Activated CD8-positive, alpha-beta T cell treated with anti-CD3 and anti-CD28 coated beads for 36 hours (primary cell): Measurements from ENCODE around the gene PLAAT4. TPM values are rescaled to one million over a fixed set of nuclear protein-coding genes. Genes with fewer than 3 reads are reported as not detected.

Source experiments
- ATAC-seq: fragments of 200-7000 bp; cut with Tn5 transposase; one replicate; pipeline ENCODE4 v1.10.0; 2021; ENCODE audit warnings: mild to moderate bottlenecking, moderate library complexity
- CTCF ChIA-PET: fragments of 350-600 bp; sonication (Branson Sonifier 250); formaldehyde crosslinking; loops from one replicate; lab custom pipeline; 2021; ENCODE audit warnings: antibody characterized with exemption; lab: Charles Lee
- POLR2A ChIA-PET: fragments of 350-600 bp; sonication (Branson Sonifier 250); formaldehyde crosslinking; loops from one replicate; lab custom pipeline; 2021; ENCODE audit warnings: antibody characterized with exemption; lab: Charles Lee
- DNase-seq: peaks from one replicate; pipeline ENCODE4 v3.0.0-alpha.2; 2020
- H3K27ac Mint-ChIP-seq: one replicate; pipeline ENCODE4 v1.8.0; 2021; ENCODE audit warnings: mild to moderate bottlenecking, mixed read lengths
- H3K27me3 Mint-ChIP-seq: one replicate; pipeline ENCODE4 v1.8.0; 2021; ENCODE audit warnings: mixed read lengths
- H3K36me3 Mint-ChIP-seq: one replicate; pipeline ENCODE4 v1.8.0; 2021; ENCODE audit warnings: low read depth, mixed read lengths
- H3K4me1 Mint-ChIP-seq: one replicate; pipeline ENCODE4 v1.8.0; 2021; ENCODE audit warnings: low read depth, mixed read lengths
- H3K4me3 Mint-ChIP-seq: one replicate; pipeline ENCODE4 v1.8.0; 2021; ENCODE audit warnings: mild to moderate bottlenecking, moderate library complexity, mixed read lengths
- H3K9me3 Mint-ChIP-seq: one replicate; pipeline ENCODE4 v1.8.0; 2021; ENCODE audit warnings: mixed read lengths
- intact Hi-C: fragments of 100-400 bp; cut with micrococcal nuclease; formaldehyde crosslinking; loops from one replicate; pipeline ENCODE4 v1.10.0; 2022
- total RNA-seq, 2 experiments: library from RNA; stranded (reverse); gene quantifications; one replicate each; pipeline ENCODE4 v1.2.3, GENCODE V29; 2021
- TF ChIP-seq, protein P1 (sequence below): fragments of 200-600 bp; IDR thresholded peaks from one replicate; pipeline ENCODE4 v1.8.0; 2022; ENCODE audit warnings: antibody characterized with exemption, mild to moderate bottlenecking

The PLAAT4 gene
- total RNA-seq, 2 experiments from 2014 or later, result 24.1 to 26.2 TPM

DNA sequence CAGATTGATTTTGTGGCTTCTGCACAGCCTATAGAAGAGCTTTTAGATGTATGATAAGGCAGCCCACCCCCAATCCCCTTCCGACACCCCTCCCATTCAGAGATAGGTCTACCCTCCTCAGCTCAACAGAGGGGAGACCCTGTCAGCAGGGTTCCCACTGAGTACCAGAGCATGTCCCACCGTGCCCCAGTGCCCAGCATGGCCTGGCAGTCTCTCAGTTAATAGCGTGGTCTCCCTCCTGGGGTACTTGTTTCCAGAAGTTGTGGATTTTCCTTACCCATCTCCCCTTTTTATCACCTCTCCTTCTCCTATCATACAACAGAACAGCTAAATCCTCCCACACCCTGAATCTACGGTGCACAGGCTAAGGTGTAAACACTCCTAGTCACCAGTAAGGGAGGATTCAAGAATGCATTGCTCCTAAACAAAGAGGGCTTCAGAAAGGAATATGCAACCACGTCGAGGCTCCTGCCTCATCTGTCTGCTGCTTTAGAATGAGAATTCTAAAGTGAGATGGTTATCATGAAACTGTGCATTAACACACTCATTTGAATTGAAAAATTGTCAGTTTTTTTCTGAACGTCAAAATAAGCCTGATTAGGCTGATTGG, 19.9 kb downstream of the PLAAT4 start:
- Mint-ChIP-seq H3K27ac (no peak overlapping the region), H3K27me3 (no peaks in the 10 kb centered on the region), H3K4me3 (no peak overlapping the region), H3K36me3 (no peaks in the 10 kb centered on the region), H3K4me1 (peaks cover 51% of the 10 kb centered on the region), H3K9me3 (no peaks in the 10 kb centered on the region)
- no peak for DNase-seq
- TF ChIP-seq, protein P1, sequence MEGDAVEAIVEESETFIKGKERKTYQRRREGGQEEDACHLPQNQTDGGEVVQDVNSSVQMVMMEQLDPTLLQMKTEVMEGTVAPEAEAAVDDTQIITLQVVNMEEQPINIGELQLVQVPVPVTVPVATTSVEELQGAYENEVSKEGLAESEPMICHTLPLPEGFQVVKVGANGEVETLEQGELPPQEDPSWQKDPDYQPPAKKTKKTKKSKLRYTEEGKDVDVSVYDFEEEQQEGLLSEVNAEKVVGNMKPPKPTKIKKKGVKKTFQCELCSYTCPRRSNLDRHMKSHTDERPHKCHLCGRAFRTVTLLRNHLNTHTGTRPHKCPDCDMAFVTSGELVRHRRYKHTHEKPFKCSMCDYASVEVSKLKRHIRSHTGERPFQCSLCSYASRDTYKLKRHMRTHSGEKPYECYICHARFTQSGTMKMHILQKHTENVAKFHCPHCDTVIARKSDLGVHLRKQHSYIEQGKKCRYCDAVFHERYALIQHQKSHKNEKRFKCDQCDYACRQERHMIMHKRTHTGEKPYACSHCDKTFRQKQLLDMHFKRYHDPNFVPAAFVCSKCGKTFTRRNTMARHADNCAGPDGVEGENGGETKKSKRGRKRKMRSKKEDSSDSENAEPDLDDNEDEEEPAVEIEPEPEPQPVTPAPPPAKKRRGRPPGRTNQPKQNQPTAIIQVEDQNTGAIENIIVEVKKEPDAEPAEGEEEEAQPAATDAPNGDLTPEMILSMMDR, result no peak
- POLR2A ChIA-PET, result interaction anchor here (1.2 kb wide), 1 partner anchor 10 kb away, joined by 3 read pairs; no protein-coding TSS in a partner anchor
- CTCF ChIA-PET, result no interaction called here
- ATAC-seq, result no peak
- intact Hi-C loops, result no loop called here

DNA sequence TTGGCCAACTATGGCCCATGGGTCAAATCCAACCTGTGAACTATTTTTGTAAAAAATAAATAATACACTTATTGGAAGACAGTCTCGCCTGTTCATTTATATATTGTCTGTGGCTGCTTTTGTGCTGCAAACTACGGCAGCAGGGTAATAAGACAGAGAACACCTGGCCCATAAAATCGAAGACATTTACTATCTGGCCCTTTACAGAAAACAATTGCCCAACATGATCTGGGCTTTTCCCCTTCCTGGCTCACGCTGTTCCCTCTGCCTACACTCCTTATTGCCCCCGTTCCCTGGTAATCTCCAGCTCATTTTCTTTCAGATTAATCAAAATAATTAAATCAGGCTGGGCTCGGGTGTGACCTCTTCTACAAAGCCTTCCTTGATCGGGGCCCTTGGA, 21.0 kb downstream of the PLAAT4 start:
- no peak for DNase-seq
- intact Hi-C loops, result no loop called here
- Mint-ChIP-seq H3K27me3 (no peaks in the 10 kb centered on the region), H3K4me1 (peaks cover 44% of the 10 kb centered on the region), H3K36me3 (no peaks in the 10 kb centered on the region), H3K27ac (no peak overlapping the region), H3K9me3 (no peaks in the 10 kb centered on the region), H3K4me3 (no peak overlapping the region)
- POLR2A ChIA-PET, result no interaction called here
- ATAC-seq, result no peak
- CTCF ChIA-PET, result no interaction called here
- TF ChIP-seq, protein P1, result no peak

DNA sequence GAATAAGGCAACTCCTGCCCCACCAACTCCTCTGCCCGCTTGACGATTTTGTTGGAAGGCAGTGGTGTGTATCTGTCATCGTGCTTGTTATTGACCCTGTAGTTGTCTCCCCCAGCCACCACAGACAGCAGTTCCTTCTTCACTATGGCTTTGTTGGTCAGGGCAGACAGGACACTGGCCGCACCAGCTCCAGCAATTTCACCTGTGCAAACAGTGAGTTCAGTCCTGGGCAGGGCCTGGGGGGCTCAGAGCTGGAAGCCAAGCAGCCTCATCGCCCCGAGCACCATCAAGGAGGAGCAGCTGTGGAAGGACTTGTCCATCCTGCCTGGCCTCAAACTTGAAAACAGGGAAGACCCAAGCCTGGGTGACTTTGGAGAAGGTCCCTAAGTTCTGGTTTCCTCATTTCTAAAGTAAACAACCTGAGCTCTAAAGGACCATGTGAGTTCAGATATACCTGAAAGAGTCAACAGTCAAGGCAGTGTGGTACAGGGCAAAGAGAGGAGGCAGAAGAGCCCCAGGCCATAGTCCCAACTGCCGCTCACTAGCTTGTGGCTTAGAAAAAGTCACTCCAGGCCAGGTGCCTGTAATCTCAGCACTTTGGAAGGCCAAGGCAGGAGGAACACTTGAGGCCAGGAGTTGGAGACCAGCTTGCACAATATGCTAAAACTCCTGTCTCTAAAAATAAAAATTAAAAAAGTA, 22.0 kb downstream of the PLAAT4 start:
- no peak overlapping the region for H3K4me3 Mint-ChIP-seq
- TF ChIP-seq, protein P1, result no peak
- intact Hi-C loops, result no loop called here
- no peaks in the 10 kb centered on the region for H3K9me3 Mint-ChIP-seq
- H3K4me1 Mint-ChIP-seq, result peaks cover 38% of the 10 kb centered on the region
- no peak for ATAC-seq
- CTCF ChIA-PET, result interaction anchor here (1.0 to 1.4 kb wide), 2 partner anchors 9 to 29 kb away, joined by 3 read pairs; no protein-coding TSS in a partner anchor
- no peaks in the 10 kb centered on the region for H3K36me3 Mint-ChIP-seq
- POLR2A ChIA-PET, result interaction anchor here (0.6 to 1.2 kb wide), 3 partner anchors 10 to 627 kb away, joined by 3 read pairs; partner anchors contain the start of gene STIP1
- no peak overlapping the region for H3K27ac Mint-ChIP-seq
- no peak for DNase-seq
- no peaks in the 10 kb centered on the region for H3K27me3 Mint-ChIP-seq

DNA sequence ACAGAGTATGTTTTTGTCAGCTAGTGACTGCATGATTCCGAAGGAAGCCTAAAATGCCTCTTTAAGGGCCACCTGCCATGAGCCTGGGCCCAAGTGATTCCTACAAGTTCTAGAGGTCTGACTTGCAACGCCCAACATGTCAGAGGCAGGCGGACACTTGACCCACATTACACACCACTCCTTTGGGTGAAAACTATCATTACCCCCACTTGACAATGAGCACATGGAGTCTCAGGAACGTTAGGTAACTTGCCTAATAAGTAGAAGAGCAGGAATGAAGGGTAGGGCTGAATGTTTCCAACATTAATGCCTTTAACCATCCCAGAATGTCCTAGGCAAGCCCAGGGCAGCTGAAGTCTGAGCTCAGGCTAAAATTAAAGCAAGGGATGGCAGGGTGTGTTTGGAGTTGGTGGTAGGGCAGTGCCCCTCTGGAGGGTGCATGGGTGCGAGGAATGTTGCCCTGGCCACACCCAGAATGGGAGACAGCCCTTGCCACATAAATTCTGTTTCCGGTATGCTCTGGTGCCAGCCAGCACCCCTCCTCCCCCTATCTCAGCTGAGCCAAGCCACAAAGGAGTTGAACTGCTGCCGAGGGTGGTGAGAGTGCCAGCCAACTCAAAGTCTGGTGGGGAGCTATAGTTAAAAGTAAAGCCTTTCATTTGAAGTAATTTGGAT, 24.0 kb downstream of the PLAAT4 start:
- intact Hi-C loops, result loop anchor here (10.0 kb wide), 1 partner anchor 54 kb away; the partner anchor contains the start of gene PLAAT3
- Mint-ChIP-seq H3K4me3 (no peak overlapping the region), H3K36me3 (no peaks in the 10 kb centered on the region), H3K27me3 (no peaks in the 10 kb centered on the region), H3K4me1 (peaks cover 39% of the 10 kb centered on the region), H3K9me3 (no peaks in the 10 kb centered on the region), H3K27ac (no peak overlapping the region)
- CTCF ChIA-PET, result interaction anchor here (0.7 to 1.5 kb wide), 3 partner anchors 9 to 78 kb away, joined by 3 read pairs; no protein-coding TSS in a partner anchor
- DNase-seq (no peak), ATAC-seq (no peak)
- POLR2A ChIA-PET, result interaction anchor here (1.5 kb wide), 1 partner anchor 9 kb away, joined by 6 read pairs; no protein-coding TSS in a partner anchor
- TF ChIP-seq, protein P1, result no peak
